Body of pancreas (tissue), 4 donors: Measurements from ENCODE around the gene TMEM217. TPM values are rescaled to one million over a fixed set of nuclear protein-coding genes. Genes with fewer than 3 reads are reported as not detected.
A peak's percentile ranks its signal among the peaks of the same experiment; 100 is the strongest.
"Not testable (repeated sequence)": the region's sequence is repeated elsewhere in the genome, so short reads cannot be mapped to it uniquely, and the experiment has no call there.

ENCODE experiments used
- ATAC-seq: fragments of 150-250 bp; one replicate; pipeline ENCODE4 v1.9.1; 2016
- DNase-seq, 4 donors: peaks; one replicate each; pipeline ENCODE4 v3.0.0-alpha.2; 2019
- H3K27ac ChIP-seq, 4 donors: fragments of 200-600 bp; sonication (generic); 1 replicate in 3 of 4; 2 replicates in 1 of 4; pipeline versions ENCODE4 v1.5.1 to v1.6.1; 2016 to 2019; ENCODE audit warnings: mild to moderate bottlenecking in 1 of 4, mixed read lengths in 1 of 4, moderate library complexity in 1 of 4
- H3K27me3 ChIP-seq, 2 donors: fragments of 200-600 bp; sonication (generic); one replicate each; pipeline ENCODE4 v1.6.0; 2016; ENCODE audit warnings: mild to moderate bottlenecking in 1 of 2
- H3K36me3 ChIP-seq, 2 donors: fragments of 200-600 bp; sonication (generic); replicated peaks in 1 of 2; 2 replicates each; pipeline ENCODE4 v1.5.1; 2016; ENCODE audit warnings: low read depth in 2 of 2; ENCODE audit not compliant: insufficient read depth in 1 of 2
- H3K4me1 ChIP-seq: fragments of 200-600 bp; sonication (generic); one replicate; pipeline ENCODE4 v1.6.0; 2016
- H3K4me3 ChIP-seq, 2 donors: fragments of 200-600 bp; sonication (generic); 1 replicate in 1 of 2; 2 replicates in 1 of 2; pipeline ENCODE4 v1.5.1; 2016 to 2019
- H3K9me3 ChIP-seq, 3 donors: fragments of 200-600 bp; sonication (generic); 1 replicate in 2 of 3; 2 replicates in 1 of 3; pipeline ENCODE4 v1.5.1; 2016
- POLR2A ChIP-seq, 3 donors: fragments of 450-650 bp; IDR thresholded peaks; one replicate each; pipeline ENCODE4 v1.6.1; 2016; ENCODE audit warnings: antibody characterized with exemption in 3 of 3, mild to moderate bottlenecking in 2 of 3
- WGBS, 2 donors: methylation state at CpG; one replicate each; pipeline ENCODE4 v1.1.5; 2017; 5-methylcytosine and 5-hydroxymethylcytosine counted together
- intact Hi-C: fragments of 100-400 bp; cut with DNase I; formaldehyde crosslinking; loops from one replicate; pipeline ENCODE4 v1.15.1; 2023
- total RNA-seq, 2 donors: library from RNA; depleted of rRNA; stranded (reverse); fragments of >200 nt; gene quantifications; one replicate each; pipeline ENCODE4 v1.1.0, GENCODE V29; 2016
- TF ChIP-seq, protein P1 (sequence below), 7 experiments: fragments of 450-650 bp in 4 of 7; fragments of 200-600 bp in 3 of 7; sonication (generic) in 3 of 7; IDR thresholded peaks; one replicate each; pipeline ENCODE4 v1.5.1; 2016 to 2019; ENCODE audit warnings: antibody characterized with exemption in 7 of 7

Gene TMEM217
- total RNA-seq, 2 donors from 2014 or later, result not detected

DNA sequence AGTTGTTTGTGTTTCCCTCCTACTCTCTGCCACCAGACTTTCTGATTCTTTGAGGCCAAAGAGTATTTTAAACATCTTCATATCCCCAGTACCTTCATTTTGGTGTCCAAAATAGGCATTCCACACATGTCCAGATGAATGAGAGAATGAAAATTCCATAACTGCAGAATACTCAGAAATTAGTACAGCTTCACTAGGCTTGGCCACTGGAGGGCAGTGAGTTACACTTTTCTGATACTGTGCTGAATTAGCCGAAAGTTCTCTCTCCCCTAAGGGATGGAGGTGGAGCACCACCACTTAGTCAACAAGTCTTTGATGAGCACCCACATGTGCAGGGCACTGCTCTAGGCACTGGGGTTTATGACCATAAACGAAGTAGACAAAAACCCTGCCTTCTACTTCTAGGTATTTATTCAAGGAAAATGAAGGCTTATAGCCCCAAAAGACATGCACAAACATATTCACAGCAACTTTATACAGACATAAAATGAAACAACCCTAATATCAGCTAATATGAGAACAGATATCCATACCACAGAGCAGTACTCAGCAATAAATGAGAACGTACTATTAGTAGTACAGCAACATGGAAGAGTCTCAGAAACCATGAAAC, 46.1 kb upstream of the TMEM217 start:
- no peaks in the 10 kb centered on the region for H3K36me3 ChIP-seq
- H3K27me3 ChIP-seq, result no peaks in the 10 kb centered on the region
- no peaks in the 10 kb centered on the region for H3K4me1 ChIP-seq
- DNase-seq (no peak), ATAC-seq (no peak)
- intact Hi-C loops, result no loop called here
- no peaks in the 10 kb centered on the region for H3K9me3 ChIP-seq
- H3K4me3 ChIP-seq, result no peak overlapping the region
- 66 to 71% methylated on average over 3 of the region's 3 CpGs for WGBS, 2 donors
- no peak for TF ChIP-seq POLR2A (IDR thresholded peaks at IDR 0.05)
- TF ChIP-seq, protein P1, sequence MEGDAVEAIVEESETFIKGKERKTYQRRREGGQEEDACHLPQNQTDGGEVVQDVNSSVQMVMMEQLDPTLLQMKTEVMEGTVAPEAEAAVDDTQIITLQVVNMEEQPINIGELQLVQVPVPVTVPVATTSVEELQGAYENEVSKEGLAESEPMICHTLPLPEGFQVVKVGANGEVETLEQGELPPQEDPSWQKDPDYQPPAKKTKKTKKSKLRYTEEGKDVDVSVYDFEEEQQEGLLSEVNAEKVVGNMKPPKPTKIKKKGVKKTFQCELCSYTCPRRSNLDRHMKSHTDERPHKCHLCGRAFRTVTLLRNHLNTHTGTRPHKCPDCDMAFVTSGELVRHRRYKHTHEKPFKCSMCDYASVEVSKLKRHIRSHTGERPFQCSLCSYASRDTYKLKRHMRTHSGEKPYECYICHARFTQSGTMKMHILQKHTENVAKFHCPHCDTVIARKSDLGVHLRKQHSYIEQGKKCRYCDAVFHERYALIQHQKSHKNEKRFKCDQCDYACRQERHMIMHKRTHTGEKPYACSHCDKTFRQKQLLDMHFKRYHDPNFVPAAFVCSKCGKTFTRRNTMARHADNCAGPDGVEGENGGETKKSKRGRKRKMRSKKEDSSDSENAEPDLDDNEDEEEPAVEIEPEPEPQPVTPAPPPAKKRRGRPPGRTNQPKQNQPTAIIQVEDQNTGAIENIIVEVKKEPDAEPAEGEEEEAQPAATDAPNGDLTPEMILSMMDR (IDR thresholded peaks at IDR 0.05), result peak in 4 of 7 experiments; percentile 10 to 31 (median 26)
- H3K27ac ChIP-seq, result no peak overlapping the region

- H3K36me3 ChIP-seq, result no peaks in the 10 kb centered on the region
- ATAC-seq (no peak), DNase-seq (no peak)
- no peak for TF ChIP-seq POLR2A (IDR thresholded peaks at IDR 0.05)
- TF ChIP-seq, protein P1 (IDR thresholded peaks at IDR 0.05), result no peak
- H3K27ac ChIP-seq, result no peak overlapping the region
- intact Hi-C loops, result no loop called here
- no peak overlapping the region for H3K4me3 ChIP-seq
- H3K27me3 ChIP-seq, result no peaks in the 10 kb centered on the region
- no peaks in the 10 kb centered on the region for H3K4me1 ChIP-seq
- 74 to 76% methylated on average over 6 of the region's 6 CpGs for WGBS, 2 donors
- no peaks in the 10 kb centered on the region for H3K9me3 ChIP-seq
Measured at GRCh38 chr6:37303091-37303660, 45.2 kb upstream of the TMEM217 start.

DNA sequence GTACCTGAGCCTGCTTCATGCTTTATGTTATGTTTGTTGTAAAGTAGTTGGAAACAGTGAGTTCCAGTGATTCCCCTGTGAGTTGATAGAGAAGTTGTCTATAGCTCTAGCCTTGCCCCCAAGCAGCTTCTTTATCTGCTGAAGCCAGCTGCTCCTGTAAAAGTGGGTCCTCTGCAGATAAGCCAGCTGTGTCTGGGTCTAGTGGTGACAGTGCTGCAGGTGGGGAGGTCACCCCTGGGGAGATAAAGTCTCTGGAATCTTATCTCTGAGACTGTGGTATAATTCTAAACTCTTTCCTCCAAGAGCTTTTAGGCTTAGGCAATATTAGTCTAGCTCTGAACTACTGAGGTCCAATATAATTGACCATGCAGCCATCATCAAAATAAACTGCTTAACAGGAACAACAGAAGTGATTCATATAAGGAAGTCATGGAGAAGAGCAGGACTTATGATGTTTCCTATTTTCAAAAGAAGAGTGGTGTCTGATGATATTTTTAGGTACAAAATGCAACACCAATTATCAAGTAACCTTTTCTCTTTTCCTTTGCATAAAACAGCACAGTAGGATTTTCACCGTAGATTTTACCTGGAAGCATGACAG, 44.2 kb upstream of the TMEM217 start:
- ATAC-seq, result no peak

DNA sequence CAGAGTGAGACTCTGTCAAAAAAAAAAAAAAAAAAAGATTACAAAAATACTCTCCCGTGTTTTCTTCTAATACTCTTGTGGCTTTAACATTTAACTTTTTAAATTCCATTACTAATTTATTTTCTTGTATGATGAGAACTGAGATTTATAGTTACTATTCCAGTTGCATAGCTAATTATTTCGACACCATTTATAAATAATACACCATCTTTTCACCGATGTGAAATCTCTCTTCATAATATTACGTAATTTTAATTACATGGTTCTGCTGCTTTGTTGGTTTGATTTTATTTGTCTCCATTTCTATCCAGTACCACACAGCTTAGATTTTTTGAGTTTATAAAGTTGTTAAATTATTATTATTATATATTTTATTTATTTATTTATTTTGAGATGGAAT, 42.0 kb upstream of the TMEM217 start:
- DNase-seq, result no peak
- no peak overlapping the region for H3K4me3 ChIP-seq
- no peaks in the 10 kb centered on the region for H3K36me3 ChIP-seq
- no peak for ATAC-seq
- no peak for TF ChIP-seq POLR2A (IDR thresholded peaks at IDR 0.05)
- TF ChIP-seq, protein P1 (IDR thresholded peaks at IDR 0.05), result no peak
- no peaks in the 10 kb centered on the region for H3K4me1 ChIP-seq
- intact Hi-C loops, result no loop called here
- no peak overlapping the region for H3K27ac ChIP-seq
- no peaks in the 10 kb centered on the region for H3K27me3 ChIP-seq
- 83% methylated on average over 4 of the region's 4 CpGs for WGBS, 2 donors
- H3K9me3 ChIP-seq, result no peaks in the 10 kb centered on the region

More for the DNA sequence above, 44.2 kb upstream of the TMEM217 start:
- no peak overlapping the region for H3K4me3 ChIP-seq
- H3K4me1 ChIP-seq, result no peaks in the 10 kb centered on the region
- no peak for DNase-seq
- no peaks in the 10 kb centered on the region for H3K36me3 ChIP-seq
- no peaks in the 10 kb centered on the region for H3K9me3 ChIP-seq
- 86 to 100% methylated on average over 1 of the region's 1 CpG for WGBS, 2 donors
- intact Hi-C loops, result no loop called here
- no peaks in the 10 kb centered on the region for H3K27me3 ChIP-seq
- H3K27ac ChIP-seq, result no peak overlapping the region
- TF ChIP-seq, protein P1 (IDR thresholded peaks at IDR 0.05), result no peak

DNA sequence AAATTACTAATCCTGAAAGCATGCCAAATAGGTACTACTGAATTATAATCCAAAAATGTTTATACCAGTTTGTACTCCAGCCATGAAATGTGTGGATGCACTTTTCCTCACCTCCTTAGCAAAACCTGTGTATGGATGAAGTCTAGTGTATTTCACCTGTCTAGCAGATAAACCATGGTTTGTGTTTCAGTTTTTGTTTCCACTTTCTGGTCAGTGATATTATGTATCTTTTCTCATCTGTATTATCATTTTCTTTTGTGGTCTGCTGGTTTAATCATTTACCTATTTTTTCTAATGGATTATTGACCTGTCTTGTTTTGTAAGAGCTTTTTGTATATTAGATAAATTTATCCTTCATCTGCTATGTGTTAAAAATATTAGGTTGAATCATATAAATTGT, 41.0 kb upstream of the TMEM217 start:
- intact Hi-C loops, result no loop called here
- ATAC-seq, result no peak
- H3K36me3 ChIP-seq, result no peaks in the 10 kb centered on the region

DNA sequence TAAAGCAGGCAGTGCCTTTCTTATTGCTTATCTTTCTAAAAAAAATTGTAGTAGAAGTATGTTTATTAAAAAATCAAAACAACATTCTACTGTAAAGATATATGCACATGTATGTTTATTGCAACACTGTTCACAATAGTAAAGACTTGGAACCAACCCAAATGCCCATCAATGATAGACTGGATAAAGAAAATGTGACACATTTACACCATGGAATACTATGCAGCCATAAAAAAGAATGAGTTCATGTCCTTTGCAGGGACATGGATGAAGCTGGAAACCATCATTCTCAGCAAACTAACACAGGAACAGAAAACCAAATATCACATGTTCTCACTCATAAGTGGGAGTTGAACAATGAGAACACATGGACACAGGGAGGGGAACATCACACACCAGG, 39.7 kb upstream of the TMEM217 start:
- ATAC-seq, H3K27me3 ChIP-seq, H3K4me1 ChIP-seq, H3K27ac ChIP-seq, DNase-seq, H3K36me3 ChIP-seq, H3K4me3 ChIP-seq, H3K9me3 ChIP-seq, intact Hi-C loops: not testable (repeated sequence)

More for the DNA sequence above, 41.0 kb upstream of the TMEM217 start:
- DNase-seq, result no peak
- Histone ChIP-seq H3K4me3 (no peak overlapping the region), H3K27me3 (no peaks in the 10 kb centered on the region), H3K4me1 (no peaks in the 10 kb centered on the region), H3K27ac (no peak overlapping the region), H3K9me3 (no peaks in the 10 kb centered on the region)
- TF ChIP-seq, protein P1 (IDR thresholded peaks at IDR 0.05), result no peak
- TF ChIP-seq POLR2A (IDR thresholded peaks at IDR 0.05), result no peak
